GM13976 (cell line): ENCODE data around the gene GALR2.

Experiments used
- DNase-seq: peaks from one replicate; pipeline ENCODE4 v3.0.0; 2012; ENCODE audit warnings: low spot score
- CTCF ChIP-seq: IDR thresholded peaks from 2 replicates; pipeline ENCODE4 v1.5.1; 2012; ENCODE audit warnings: borderline replicate concordance, mild to moderate bottlenecking; ENCODE audit not compliant: insufficient read depth; ENCODE audit errors: extremely low read depth, missing control alignments, control extremely low read depth
- in situ Hi-C: fragments of 300-500 bp; cut with MboI; formaldehyde crosslinking; loops from one replicate; pipeline ENCODE4 v1.12.0; 2022; ENCODE audit warnings: low sequenced_read_pairs, mixed read lengths, inconsistent platforms; ENCODE audit not compliant: unreplicated experiment

GALR2 gene

DNA sequence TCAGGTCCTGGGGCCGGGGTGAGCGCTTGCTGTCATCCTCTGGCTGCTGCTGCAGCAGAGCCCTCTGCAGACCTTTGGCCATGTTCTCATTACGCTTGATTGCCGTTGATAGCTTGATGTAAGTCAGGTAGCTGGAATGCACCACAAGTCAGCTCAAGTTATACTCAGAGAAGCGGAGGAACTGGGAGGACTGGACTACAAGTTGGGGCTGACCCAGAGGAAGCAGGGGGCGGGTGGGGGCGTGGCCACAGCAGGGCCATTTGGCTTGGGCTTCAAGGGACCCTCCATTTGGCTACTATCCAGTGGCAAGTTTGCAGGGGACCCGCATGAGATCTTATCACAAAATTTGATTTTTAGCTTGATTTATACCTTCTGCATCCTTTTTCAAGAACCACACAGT, 28.5 kb upstream of the GALR2 start:
- DNase-seq, result no peak
- in situ Hi-C loops, result no loop called here
- no peak for TF ChIP-seq CTCF

- in situ Hi-C loops, result no loop called here
- no peak for TF ChIP-seq CTCF
- DNase-seq, result no peak
Measured at GRCh38 chr17:76048025-76048605, 26.5 kb upstream of the GALR2 start.

- no peak for TF ChIP-seq CTCF
- in situ Hi-C loops, result no loop called here
- DNase-seq, result no peak
Measured at GRCh38 chr17:76048711-76049110, 25.9 kb upstream of the GALR2 start.

- TF ChIP-seq CTCF, result no peak
- no peak for DNase-seq
- in situ Hi-C loops, result no loop called here
Measured at GRCh38 chr17:76049239-76049638, 25.3 kb upstream of the GALR2 start.

DNA sequence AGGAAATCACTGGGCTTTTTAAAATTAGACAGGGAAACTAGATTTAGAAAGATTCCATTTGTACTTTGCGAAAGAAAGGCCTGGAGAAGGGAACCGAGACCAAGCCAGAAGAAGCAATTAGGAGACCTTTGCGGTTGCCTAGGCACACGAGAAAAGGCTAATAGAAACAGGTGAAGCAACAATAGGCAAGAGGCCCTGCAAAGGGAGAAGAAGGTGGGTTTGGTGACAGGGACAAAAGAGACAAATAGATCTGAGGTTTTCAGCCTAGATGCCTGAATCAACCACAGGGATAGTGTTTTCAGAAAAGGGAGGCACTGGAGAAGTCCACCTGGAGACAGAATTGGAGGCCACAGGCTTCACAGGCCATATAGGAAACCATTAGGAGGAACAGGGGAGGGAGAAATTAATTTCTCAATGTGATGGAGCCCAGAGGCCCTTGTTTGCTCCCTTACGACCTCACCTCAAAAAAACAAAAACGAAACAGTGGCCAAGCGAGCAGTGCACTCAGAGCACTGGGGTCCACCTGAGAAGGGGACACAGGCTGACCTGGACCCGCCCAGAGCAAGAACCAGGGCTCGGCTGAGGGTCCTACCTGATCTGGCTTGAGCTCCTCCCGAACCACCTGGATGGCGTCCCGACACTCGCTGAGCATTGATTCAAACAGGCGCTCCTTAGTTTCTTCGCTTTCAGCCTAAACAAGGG, 24.6 kb upstream of the GALR2 start:
- in situ Hi-C loops, result no loop called here
- TF ChIP-seq CTCF, result no peak
- DNase-seq, result no peak

DNA sequence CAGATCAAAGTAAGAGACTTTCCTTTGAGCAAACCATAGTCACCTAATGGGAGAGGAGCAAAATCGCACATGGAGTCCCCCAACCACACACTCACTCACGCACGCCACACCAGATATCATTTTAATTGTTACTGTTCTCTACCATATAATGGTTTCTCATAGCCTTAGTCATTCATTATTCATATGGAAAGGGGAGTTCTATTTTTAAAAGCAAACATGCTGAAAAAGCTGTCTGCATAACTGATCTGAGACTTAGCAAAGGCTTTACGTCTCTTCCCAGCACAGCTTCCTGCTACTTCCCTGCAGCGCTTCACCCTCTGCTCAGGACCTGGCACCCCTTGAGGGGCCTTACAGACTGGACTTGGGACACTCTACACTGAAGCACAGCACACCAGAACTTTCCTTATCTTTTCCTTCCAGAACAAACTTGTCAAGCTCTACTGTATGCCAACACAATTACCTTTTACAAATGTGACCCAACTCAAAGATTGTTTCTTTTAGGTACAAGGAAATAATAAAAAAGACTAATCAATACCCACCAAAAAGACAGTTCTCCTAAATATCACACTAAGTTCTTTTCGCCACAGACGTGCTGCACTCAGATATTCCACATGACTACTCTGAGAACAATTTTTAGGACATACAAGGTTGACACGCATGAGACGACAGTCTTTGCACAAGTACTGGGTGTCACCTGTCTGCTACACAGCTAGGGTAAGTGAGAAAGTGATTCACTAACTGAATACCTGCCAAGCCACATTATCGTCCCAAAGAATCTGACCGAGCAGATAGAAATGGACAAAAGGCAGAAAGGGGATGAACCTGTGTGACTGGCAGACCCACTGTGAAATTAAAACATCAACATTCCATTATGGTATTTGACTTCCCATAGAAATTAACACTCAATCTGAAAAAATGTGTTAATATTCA, 23.8 kb upstream of the GALR2 start:
- no peak for DNase-seq
- no peak for TF ChIP-seq CTCF
- in situ Hi-C loops, result no loop called here
